22Rv1 (cell line): ENCODE data around the gene NLRP5.

ENCODE experiments used
- ZFX ChIP-seq: fragments of 450-650 bp; IDR thresholded peaks from 2 replicates; pipeline ENCODE4 v1.6.1; 2017; ENCODE audit warnings: antibody characterized with exemption, borderline replicate concordance
- TF ChIP-seq, protein P1 (sequence below): fragments of 450-650 bp; IDR thresholded peaks from 2 replicates; pipeline ENCODE4 v1.5.1; 2017; ENCODE audit warnings: mild to moderate bottlenecking

DNA sequence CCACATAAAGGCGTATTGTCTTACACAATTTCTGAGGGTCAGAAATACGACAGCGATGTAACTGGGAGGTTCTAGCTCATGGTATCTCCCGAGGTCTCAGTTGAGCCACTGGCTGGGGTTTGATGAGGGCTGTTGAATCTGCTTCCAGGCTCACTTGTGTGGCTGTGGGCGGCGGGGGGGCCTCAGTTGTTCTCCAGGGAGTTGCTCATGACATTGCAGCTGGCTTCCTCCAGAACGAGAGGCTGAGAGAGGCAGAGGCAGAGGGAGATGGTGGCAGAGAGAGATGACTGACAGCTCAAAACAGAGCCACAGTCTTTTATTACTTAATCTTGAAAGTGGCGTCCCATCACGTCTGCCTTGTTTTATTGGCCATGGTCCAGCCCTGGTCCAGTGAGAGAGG, 6.2 kb upstream of the NLRP5 start:
- TF ChIP-seq, protein P1, sequence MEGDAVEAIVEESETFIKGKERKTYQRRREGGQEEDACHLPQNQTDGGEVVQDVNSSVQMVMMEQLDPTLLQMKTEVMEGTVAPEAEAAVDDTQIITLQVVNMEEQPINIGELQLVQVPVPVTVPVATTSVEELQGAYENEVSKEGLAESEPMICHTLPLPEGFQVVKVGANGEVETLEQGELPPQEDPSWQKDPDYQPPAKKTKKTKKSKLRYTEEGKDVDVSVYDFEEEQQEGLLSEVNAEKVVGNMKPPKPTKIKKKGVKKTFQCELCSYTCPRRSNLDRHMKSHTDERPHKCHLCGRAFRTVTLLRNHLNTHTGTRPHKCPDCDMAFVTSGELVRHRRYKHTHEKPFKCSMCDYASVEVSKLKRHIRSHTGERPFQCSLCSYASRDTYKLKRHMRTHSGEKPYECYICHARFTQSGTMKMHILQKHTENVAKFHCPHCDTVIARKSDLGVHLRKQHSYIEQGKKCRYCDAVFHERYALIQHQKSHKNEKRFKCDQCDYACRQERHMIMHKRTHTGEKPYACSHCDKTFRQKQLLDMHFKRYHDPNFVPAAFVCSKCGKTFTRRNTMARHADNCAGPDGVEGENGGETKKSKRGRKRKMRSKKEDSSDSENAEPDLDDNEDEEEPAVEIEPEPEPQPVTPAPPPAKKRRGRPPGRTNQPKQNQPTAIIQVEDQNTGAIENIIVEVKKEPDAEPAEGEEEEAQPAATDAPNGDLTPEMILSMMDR = no peak
- TF ChIP-seq ZFX = no peak
